ENCODE results near the gene ARHGAP24. TPM values are rescaled to one million over a fixed set of nuclear protein-coding genes. Genes with fewer than 3 reads are reported as not detected.
A peak's percentile ranks its signal among the peaks of the same experiment; 100 is the strongest.

The ARHGAP24 gene
- total RNA-seq, 1 experiment from 2014 or later, result 1.3 TPM

DNA sequence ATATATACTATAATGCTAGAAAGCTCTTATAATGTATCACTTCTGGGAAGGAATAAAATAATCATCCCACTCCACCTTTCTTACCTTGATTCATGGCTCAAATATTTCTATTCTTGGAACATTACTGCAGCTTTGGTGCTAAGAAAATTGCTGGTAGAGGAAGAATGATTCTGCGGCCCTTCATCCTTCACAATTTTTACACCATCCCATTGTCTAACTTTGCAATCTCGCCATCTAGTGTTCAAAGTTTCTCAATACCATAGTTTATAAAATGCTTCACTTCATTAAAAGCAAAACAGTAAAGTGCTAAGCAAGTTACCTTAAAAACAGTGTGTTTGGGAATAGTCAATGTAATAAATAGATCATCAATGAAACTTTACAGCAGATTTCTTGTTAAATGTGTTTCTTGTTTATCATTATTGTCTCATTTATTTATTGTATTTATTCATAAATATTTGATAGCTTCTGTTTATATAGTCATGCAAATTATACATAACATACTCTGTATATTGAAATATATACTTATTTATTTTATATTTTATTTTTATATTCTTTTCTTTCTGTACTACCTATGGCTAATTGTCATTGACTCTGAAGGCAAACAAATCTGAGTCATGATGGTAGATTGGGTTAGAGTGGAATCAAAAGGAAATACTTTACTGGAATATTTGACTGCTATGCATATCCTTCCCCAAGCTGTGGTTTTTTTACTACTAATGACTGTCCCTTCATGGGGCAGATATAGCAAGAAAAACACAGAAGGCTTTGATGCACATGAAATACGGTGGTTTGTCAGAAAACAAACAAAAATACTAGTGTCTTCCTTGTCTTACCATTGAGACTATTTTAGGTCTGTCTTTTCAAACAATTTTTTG, 494.2 kb downstream of the ARHGAP24 start:
- POLR2A ChIA-PET, result interaction anchor here (1.6 kb wide), 1 partner anchor 172 kb away, joined by 9 read pairs; no protein-coding TSS in a partner anchor
- H3K79me2 ChIP-seq (ENCODE audit: insufficient read depth, low read length), result no peaks in the 10 kb centered on the region
- no peak overlapping the region for H2AFZ ChIP-seq (ENCODE audit: low read depth, low read length, poor library complexity, severe bottlenecking)
- no peak overlapping the region for H3K9ac ChIP-seq (ENCODE audit: low read length)
- H3K27ac ChIP-seq (ENCODE audit: low read depth, low read length), result no peak overlapping the region
- intact Hi-C loops (cut with micrococcal nuclease), result loop anchor here (1.0 kb wide), 2 partner anchors 173 to 212 kb away; no protein-coding TSS in a partner anchor
- H4K20me1 ChIP-seq (ENCODE audit: insufficient read depth), result no peaks in the 10 kb centered on the region
- no peaks in the 10 kb centered on the region for H3K4me1 ChIP-seq (ENCODE audit: control insufficient read depth in 1 of 2, insufficient read depth in 2 of 2, low read length in 2 of 2)
- CTCF ChIA-PET, result interaction anchor here (0.9 to 5.9 kb wide), 10 partner anchors 10 to 884 kb away, joined by 3 to 91 read pairs (median 4); no protein-coding TSS in a partner anchor
- no TSS peak for BruUV-seq (replicated peaks)
- no peak overlapping the region for H3K4me2 ChIP-seq (ENCODE audit: low read length)
- H3K36me3 ChIP-seq (ENCODE audit: control insufficient read depth in 1 of 2, insufficient read depth in 2 of 2, low read length in 2 of 2), result no peaks in the 10 kb centered on the region
- no peak overlapping the region for H3K4me3 ChIP-seq (replicated peaks in 1 of 2; ENCODE audit: low read depth in 1 of 2, low read length in 2 of 2)
- RAD21 ChIA-PET (ENCODE audit: low non-redundant PET in 1 of 2, low total read pairs in 2 of 2, uncharacterized antibody in 2 of 2, unreplicated experiment in 2 of 2), result interaction anchor here (0.8 to 2.1 kb wide), 5 partner anchors 172 to 222 kb away, joined by 3 to 11 read pairs (median 5); no protein-coding TSS in a partner anchor
- H3K9me3 ChIP-seq (ENCODE audit: control insufficient read depth in 1 of 2, insufficient read depth in 1 of 2, low read depth in 1 of 2, low read length in 2 of 2), result no peaks in the 10 kb centered on the region
- H3K27me3 ChIP-seq (ENCODE audit: insufficient read depth, low read length), result no peaks in the 10 kb centered on the region
- no peaks in the 10 kb centered on the region for H3K9me2 ChIP-seq (ENCODE audit: insufficient read depth)
- DNase-seq (ENCODE audit: low read depth, low spot score) (no peak), ATAC-seq (peak; percentile 74)
- TF ChIP-seq CTCF (IDR thresholded peaks at IDR 0.05 in 2 of 3, conservative IDR thresholded peaks at IDR 0.05 in 1 of 3; ENCODE audit: borderline replicate concordance in 1 of 3, insufficient read depth in 1 of 3, low read depth in 2 of 3, low read length in 2 of 3) (peak; percentile 45 to 79 (median 66)), POLR2AphosphoS5 (IDR thresholded peaks at IDR 0.05; ENCODE audit: low read depth, low read length) (no peak), EZH2 (IDR thresholded peaks at IDR 0.05) (no peak), RAD21 (IDR thresholded peaks at IDR 0.05; ENCODE audit: low read depth) (peak; percentile 76)

DNA sequence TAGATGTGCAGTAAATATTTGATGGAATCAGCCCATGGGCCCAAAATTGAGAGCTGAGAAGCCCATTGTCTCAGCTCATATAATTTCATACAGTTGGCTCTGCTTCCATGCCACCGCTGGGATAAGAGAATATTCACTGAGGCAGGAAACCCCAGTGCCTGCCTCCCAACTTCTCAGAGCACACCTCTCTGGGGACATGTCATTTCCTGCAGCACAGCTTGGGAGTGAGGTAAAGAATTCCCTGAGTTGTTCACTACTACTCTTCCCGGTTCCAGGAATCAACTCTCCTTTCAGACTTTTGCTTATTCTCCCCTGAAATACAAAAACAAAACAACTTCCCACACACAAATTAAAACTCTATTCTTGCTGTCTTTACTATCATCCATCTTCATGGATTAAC, 495.6 kb downstream of the ARHGAP24 start:
- ChIA-PET POLR2A (interaction anchor here (1.0 kb wide), 1 partner anchor 173 kb away, joined by 3 read pairs; no protein-coding TSS in a partner anchor), RAD21 (ENCODE audit: low non-redundant PET in 1 of 2, low total read pairs in 2 of 2, uncharacterized antibody in 2 of 2, unreplicated experiment in 2 of 2) (no interaction called here), CTCF (interaction anchor here (5.9 kb wide), 1 partner anchor 173 kb away, joined by 91 read pairs; no protein-coding TSS in a partner anchor)
- intact Hi-C loops (cut with micrococcal nuclease), result no loop called here
- no TSS peak for BruUV-seq (replicated peaks)
- Histone ChIP-seq H3K36me3 (ENCODE audit: control insufficient read depth in 1 of 2, insufficient read depth in 2 of 2, low read length in 2 of 2) (no peaks in the 10 kb centered on the region), H3K27ac (ENCODE audit: low read depth, low read length) (no peak overlapping the region), H3K4me2 (ENCODE audit: low read length) (no peak overlapping the region), H3K9ac (ENCODE audit: low read length) (no peak overlapping the region), H3K9me2 (ENCODE audit: insufficient read depth) (no peaks in the 10 kb centered on the region), H2AFZ (ENCODE audit: low read depth, low read length, poor library complexity, severe bottlenecking) (no peak overlapping the region), H3K4me3 (replicated peaks in 1 of 2; ENCODE audit: low read depth in 1 of 2, low read length in 2 of 2) (no peak overlapping the region), H3K79me2 (ENCODE audit: insufficient read depth, low read length) (no peaks in the 10 kb centered on the region), H3K9me3 (ENCODE audit: control insufficient read depth in 1 of 2, insufficient read depth in 1 of 2, low read depth in 1 of 2, low read length in 2 of 2) (no peaks in the 10 kb centered on the region), H3K4me1 (ENCODE audit: control insufficient read depth in 1 of 2, insufficient read depth in 2 of 2, low read length in 2 of 2) (no peaks in the 10 kb centered on the region), H3K27me3 (ENCODE audit: insufficient read depth, low read length) (no peaks in the 10 kb centered on the region), H4K20me1 (ENCODE audit: insufficient read depth) (no peaks in the 10 kb centered on the region)
- no peak for ATAC-seq
- no peak for TF ChIP-seq EGR1 (IDR thresholded peaks at IDR 0.05; ENCODE audit: low read depth)
- no peak for TF ChIP-seq CBX3 (IDR thresholded peaks at IDR 0.05; ENCODE audit: low read depth)
- TF ChIP-seq ELF1 (IDR thresholded peaks at IDR 0.05; ENCODE audit: borderline replicate concordance, low read depth), result no peak
- no peak for TF ChIP-seq RAD21 (IDR thresholded peaks at IDR 0.05; ENCODE audit: low read depth)
- TF ChIP-seq POLR2AphosphoS5 (IDR thresholded peaks at IDR 0.05; ENCODE audit: low read depth, low read length), result no peak
- TF ChIP-seq ZNF274 (IDR thresholded peaks at IDR 0.05; ENCODE audit: low read depth, low read length), result no peak
- no peak for TF ChIP-seq JUND (IDR thresholded peaks at IDR 0.05)
- TF ChIP-seq CTCF (IDR thresholded peaks at IDR 0.05 in 2 of 3, conservative IDR thresholded peaks at IDR 0.05 in 1 of 3; ENCODE audit: borderline replicate concordance in 1 of 3, insufficient read depth in 1 of 3, low read depth in 2 of 3, low read length in 2 of 3), result no peak
- no peak for TF ChIP-seq SIN3A (IDR thresholded peaks at IDR 0.05; ENCODE audit: low read depth)
- DNase-seq (ENCODE audit: low read depth, low spot score), result no peak
